Activated T-cell treated with anti-CD3 and anti-CD28 coated beads, Interleukin-2, amount 50 U/mL, for 4 hours (primary cell): ENCODE measurements around the gene LTBP1. TPM values are rescaled to one million over a fixed set of nuclear protein-coding genes. Genes with fewer than 3 reads are reported as not detected.

Experiments
- ATAC-seq, 2 donors: fragments of 200-7000 bp; cut with Tn5 transposase; one replicate each; pipeline ENCODE4 v1.10.0; 2021
- DNase-seq: peaks from one replicate; pipeline ENCODE4 v3.0.0-alpha.2; 2020
- H3K27me3 Mint-ChIP-seq: one replicate; pipeline ENCODE4 v1.8.0; 2021; ENCODE audit warnings: low read depth, mixed read lengths
- H3K36me3 Mint-ChIP-seq: one replicate; pipeline ENCODE4 v1.8.0; 2022; ENCODE audit warnings: mixed read lengths; ENCODE audit not compliant: insufficient read depth
- H3K4me1 Mint-ChIP-seq: one replicate; pipeline ENCODE4 v1.8.0; 2021; ENCODE audit warnings: low read depth, mixed read lengths
- H3K4me3 Mint-ChIP-seq: one replicate; pipeline ENCODE4 v1.8.0; 2021; ENCODE audit warnings: mild to moderate bottlenecking, moderate library complexity, mixed read lengths
- H3K9me3 Mint-ChIP-seq: one replicate; pipeline ENCODE4 v1.8.0; 2021; ENCODE audit warnings: mixed read lengths
- total RNA-seq, 3 donors: library from RNA; stranded (reverse); gene quantifications; one replicate each; pipeline ENCODE4 v1.2.1, GENCODE V29; 2021

Gene LTBP1
- total RNA-seq, 3 donors from 2014 or later, result 0.21 to 0.33 (median 0.22) TPM

DNA sequence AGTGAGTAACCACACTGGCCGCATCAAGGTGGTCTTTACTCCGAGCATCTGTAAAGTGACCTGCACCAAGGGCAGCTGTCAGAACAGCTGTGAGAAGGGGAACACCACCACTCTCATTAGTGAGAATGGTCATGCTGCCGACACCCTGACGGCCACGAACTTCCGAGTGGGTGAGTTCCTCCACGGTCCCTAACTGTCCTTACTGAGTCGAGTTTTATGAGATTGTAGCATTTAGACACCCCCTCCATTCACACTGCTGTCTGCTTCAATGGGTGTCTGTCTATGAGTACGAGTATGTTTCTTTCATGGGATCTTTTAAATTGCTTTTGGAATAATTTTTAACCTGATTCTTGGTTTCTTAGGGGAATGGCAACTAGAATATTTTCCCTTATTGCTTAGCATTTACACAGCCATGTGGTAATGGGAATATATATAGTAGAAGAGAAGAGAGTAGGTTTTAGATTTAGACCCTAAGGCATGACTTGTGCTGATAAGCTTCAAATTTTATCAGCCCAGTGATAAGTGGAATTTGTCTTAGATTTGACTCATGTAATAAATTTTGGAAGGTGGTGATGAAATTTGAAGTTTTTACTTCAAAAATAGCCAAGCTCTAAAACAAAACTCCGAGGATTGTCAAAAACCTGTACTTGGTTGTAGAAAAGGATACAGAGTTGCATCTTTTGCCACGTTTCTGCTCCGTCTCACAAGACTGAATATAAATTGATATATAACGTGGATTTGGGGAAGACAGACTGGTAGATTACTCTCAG lies 188.2 kb downstream of the LTBP1 start:
- Mint-ChIP-seq H3K9me3 (no peaks in the 10 kb centered on the region), H3K4me3 (no peak overlapping the region), H3K4me1 (no peaks in the 10 kb centered on the region), H3K27me3 (peaks cover 3% of the 10 kb centered on the region), H3K36me3 (no peaks in the 10 kb centered on the region)
- ATAC-seq (no peak), DNase-seq (no peak)

DNA sequence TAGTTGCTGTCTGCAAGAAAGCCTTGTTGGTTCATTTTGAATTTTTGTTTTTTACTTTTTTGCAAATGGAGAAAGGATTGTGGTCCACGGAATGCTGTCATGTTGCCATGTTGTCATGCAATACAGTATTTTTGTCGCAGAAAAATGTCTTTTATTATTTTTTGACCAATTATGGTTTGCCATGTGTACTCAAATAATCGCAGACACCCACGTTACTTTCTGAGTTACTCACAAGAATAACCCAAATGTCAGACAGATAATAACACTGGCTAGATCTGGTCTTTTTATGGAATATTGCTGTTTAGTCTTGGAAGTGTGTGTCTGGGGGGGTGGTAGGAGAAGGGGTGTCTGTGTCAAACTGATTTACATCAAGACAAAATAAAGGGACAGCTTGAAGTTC lies 188.9 kb downstream of the LTBP1 start:
- Mint-ChIP-seq H3K36me3 (no peaks in the 10 kb centered on the region), H3K27me3 (peaks cover 3% of the 10 kb centered on the region), H3K9me3 (no peaks in the 10 kb centered on the region), H3K4me1 (no peaks in the 10 kb centered on the region), H3K4me3 (no peak overlapping the region)
- DNase-seq (no peak), ATAC-seq (no peak)

DNA sequence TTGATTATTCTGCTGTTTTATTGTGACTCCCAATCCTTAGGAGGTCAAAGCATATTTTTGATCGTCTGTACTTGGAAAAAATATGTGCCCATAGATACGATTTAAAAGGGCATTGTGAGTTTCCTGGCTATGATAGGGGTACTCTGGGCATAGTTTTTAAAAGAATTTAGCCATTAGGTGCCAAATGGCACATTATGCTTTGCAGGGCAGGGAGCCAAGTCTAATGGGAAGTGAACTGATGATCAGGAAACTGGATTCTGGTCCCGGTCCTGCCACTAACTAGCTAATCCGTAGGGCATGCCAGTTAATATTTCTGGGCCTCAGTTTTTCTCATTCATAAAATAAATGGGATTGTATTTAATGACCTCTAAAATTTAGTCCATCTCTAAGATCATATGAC lies 189.3 kb downstream of the LTBP1 start:
- Mint-ChIP-seq H3K27me3 (peaks cover 3% of the 10 kb centered on the region), H3K36me3 (no peaks in the 10 kb centered on the region), H3K4me1 (no peaks in the 10 kb centered on the region), H3K4me3 (no peak overlapping the region), H3K9me3 (no peaks in the 10 kb centered on the region)
- DNase-seq, result no peak
- no peak for ATAC-seq

DNA sequence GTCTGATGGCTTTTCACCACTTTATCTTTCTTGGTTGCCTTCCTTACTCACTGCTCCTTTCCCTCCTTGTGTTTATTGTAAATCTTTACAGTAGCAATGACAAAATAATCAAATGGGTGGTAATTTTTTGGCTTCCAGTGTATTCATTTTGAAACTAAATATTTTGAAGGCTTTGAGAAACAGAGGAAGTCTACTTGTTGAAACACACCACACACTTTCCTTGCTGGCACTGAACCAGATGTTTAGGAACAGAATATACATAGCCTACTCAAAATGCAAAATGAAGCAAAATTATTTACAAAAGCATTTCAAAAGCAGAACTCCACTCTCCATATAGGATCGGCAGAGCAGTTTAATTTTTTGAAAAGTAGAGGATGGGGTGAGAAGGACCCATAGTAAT lies 189.8 kb downstream of the LTBP1 start:
- H3K9me3 Mint-ChIP-seq, result no peaks in the 10 kb centered on the region
- no peak for DNase-seq
- no peaks in the 10 kb centered on the region for H3K36me3 Mint-ChIP-seq
- H3K4me3 Mint-ChIP-seq, result no peak overlapping the region
- ATAC-seq, result no peak
- no peaks in the 10 kb centered on the region for H3K4me1 Mint-ChIP-seq
- H3K27me3 Mint-ChIP-seq, result peaks cover 5% of the 10 kb centered on the region

DNA sequence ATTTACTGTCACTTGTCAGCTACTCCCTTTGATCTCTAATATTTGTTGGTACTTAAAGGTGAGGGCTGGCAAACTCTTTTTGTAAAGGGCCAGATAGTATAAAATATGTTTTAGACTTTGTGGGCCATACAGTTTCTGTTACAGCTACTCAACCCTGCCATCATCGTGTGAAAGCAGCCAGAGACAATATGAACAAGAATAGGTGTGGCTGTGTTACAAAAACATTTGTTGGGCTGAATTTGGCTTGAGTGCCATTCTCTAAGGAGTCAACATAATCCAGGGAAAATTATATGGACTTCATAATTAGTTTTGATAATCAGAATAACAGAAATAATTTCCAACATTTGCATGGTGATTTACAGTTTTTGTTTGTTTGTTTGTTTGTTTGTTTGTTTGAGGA lies 190.6 kb downstream of the LTBP1 start:
- Mint-ChIP-seq H3K36me3 (no peaks in the 10 kb centered on the region), H3K9me3 (no peaks in the 10 kb centered on the region), H3K27me3 (peaks cover 7% of the 10 kb centered on the region), H3K4me1 (no peaks in the 10 kb centered on the region), H3K4me3 (no peak overlapping the region)
- ATAC-seq (no peak), DNase-seq (no peak)

DNA sequence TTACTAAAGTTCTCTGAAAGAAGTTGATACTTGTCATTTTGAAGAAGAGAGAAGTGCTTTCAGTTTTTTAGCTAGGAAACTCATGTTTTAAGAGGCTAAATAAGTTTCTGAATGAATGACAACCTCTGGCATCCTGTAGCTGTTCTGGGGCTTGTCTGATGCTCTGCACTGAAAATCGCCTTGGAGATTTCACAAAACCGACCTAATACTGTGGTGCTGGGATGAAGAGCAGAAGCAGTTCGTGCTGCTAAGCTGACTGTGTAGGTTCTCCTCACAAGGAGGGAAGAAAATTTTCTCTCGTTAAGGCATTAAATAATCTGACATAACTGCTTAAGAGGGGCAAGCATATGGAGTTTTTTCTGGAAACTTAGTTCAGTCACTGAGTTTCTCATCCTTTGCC lies 193.2 kb downstream of the LTBP1 start:
- Mint-ChIP-seq H3K4me1 (no peaks in the 10 kb centered on the region), H3K9me3 (no peaks in the 10 kb centered on the region), H3K4me3 (no peak overlapping the region), H3K27me3 (peaks cover 7% of the 10 kb centered on the region), H3K36me3 (no peaks in the 10 kb centered on the region)
- DNase-seq (no peak), ATAC-seq (no peak)

DNA sequence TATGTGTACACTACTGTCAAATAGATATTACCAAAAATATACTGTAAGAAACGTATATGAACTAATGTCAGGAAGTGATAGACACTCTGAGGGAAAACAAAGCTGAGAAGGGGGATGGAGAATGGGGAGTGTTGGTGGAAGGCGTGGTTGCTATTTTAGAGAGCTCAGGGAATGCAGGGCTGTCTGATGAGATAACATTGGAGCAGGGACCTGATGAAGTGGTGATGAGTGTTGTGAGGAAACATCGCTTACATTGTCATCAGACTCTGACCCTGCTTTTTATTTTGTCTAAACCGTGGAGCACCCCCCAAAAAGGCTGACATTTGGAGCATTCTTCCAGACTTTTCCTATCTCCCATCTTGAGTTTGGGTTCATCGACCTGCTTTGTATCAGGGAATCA lies 194.7 kb downstream of the LTBP1 start:
- Mint-ChIP-seq H3K4me3 (no peak overlapping the region), H3K4me1 (no peaks in the 10 kb centered on the region), H3K9me3 (no peaks in the 10 kb centered on the region), H3K36me3 (no peaks in the 10 kb centered on the region), H3K27me3 (peaks cover 10% of the 10 kb centered on the region)
- ATAC-seq (no peak), DNase-seq (no peak)

DNA sequence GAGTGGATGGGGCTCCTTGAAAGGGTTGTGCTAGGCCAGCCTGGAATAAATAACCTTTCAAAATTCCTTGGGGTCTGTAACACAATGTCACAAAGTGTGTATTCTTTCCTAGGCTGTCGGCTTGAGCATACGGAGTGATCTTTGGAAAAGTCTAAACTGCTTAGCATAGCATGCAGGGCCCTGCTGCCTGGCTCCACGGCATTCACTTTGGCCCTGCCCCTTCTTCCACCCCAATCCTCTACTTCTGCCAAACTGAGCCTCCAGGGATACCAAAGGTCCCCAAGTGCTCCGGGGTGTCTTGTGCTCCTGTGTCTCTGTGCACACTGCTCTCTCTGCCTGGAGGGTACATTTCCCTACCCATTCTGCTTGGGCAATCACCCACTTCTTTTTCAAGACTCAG lies 196.1 kb downstream of the LTBP1 start:
- Mint-ChIP-seq H3K9me3 (no peaks in the 10 kb centered on the region), H3K4me3 (no peak overlapping the region), H3K36me3 (no peaks in the 10 kb centered on the region), H3K4me1 (no peaks in the 10 kb centered on the region), H3K27me3 (peaks cover 13% of the 10 kb centered on the region)
- ATAC-seq, result no peak
- DNase-seq, result no peak

DNA sequence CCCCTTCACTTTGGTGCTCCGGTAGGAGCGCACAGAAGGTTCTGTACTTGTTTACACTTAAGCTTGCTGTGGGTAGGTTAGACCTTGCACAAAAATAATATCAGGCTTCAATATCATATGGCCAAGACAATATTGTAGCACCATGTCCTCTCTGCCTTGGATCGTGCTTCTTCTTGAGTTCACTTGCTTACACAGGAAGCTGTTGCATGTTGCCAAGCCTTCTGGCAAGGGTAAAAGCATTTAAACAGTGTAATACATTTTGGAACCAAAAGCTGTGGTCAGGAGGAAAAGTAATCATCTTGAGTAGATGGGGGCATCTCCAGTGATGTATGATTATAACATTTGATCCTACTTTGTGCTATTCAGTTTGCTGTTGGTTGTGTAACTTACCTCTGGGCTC lies 197.5 kb downstream of the LTBP1 start:
- Mint-ChIP-seq H3K4me1 (no peaks in the 10 kb centered on the region), H3K36me3 (no peaks in the 10 kb centered on the region), H3K9me3 (no peaks in the 10 kb centered on the region), H3K27me3 (peaks cover 15% of the 10 kb centered on the region), H3K4me3 (no peak overlapping the region)
- no peak for ATAC-seq
- DNase-seq, result no peak

DNA sequence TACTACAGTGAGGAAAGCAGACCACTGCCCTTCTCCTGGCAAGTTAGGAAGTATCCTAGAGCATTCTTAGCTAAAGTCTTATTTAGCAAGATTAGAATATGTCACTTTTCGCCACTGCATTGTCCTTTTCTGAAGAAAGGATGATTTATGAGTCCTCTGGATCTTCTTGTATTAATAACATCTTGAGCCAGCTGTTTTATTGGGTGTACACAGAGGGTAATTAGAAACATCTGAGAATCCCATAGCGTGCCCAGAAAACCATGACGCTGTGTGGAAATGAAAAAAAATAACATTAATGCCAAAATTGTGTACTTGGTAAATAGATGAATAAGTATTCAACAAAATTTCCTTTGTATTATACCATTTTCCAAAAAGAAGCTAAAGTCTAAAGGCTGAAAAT lies 198.7 kb downstream of the LTBP1 start:
- no peak overlapping the region for H3K4me3 Mint-ChIP-seq
- no peaks in the 10 kb centered on the region for H3K9me3 Mint-ChIP-seq
- DNase-seq (no peak), ATAC-seq (no peak)
- no peaks in the 10 kb centered on the region for H3K4me1 Mint-ChIP-seq
- peaks cover 13% of the 10 kb centered on the region for H3K27me3 Mint-ChIP-seq
- no peaks in the 10 kb centered on the region for H3K36me3 Mint-ChIP-seq

DNA sequence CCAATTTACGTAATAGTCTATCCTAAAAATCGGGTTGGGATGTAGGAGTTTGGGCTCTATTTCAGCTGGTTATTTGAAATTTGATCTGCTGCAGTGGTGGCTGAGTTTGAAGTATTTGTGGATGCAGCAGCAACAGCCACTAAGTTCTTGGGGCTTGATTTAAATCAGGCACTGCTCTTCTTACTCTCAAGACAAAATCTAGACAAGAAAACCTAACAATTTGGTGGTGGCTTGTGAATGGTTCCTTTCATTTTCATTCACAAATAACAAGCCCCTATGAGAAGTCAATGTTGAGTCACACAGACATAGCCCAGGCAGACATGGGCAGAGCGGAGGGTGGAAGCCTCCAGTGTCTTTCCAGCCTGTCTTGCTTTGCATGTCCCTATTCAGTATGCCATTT lies 199.3 kb downstream of the LTBP1 start:
- Mint-ChIP-seq H3K36me3 (no peaks in the 10 kb centered on the region), H3K27me3 (peaks cover 13% of the 10 kb centered on the region), H3K4me3 (no peak overlapping the region), H3K4me1 (no peaks in the 10 kb centered on the region), H3K9me3 (no peaks in the 10 kb centered on the region)
- ATAC-seq (no peak), DNase-seq (no peak)

DNA sequence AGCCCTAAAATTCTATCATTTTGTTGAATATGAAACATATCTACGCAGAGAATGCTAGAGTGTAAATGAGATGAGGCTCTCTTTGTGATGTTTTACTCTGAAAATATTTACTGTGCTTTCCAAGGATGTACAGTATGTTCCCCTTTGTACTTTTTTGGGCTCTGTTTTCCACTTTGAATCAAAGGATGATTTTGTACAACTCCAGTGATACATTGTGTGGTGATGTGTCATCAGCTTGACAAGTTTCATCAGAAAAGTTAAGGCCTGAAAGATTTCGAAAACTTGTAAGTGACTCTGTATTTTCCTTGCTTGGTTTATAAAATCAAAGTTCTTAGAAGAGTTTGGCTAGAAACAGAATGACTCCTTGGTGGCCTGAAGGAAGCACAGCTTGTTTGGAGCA lies 206.3 kb downstream of the LTBP1 start:
- Mint-ChIP-seq H3K4me3 (no peak overlapping the region), H3K36me3 (no peaks in the 10 kb centered on the region), H3K27me3 (peaks cover 6% of the 10 kb centered on the region), H3K9me3 (no peaks in the 10 kb centered on the region), H3K4me1 (no peaks in the 10 kb centered on the region)
- no peak for ATAC-seq
- no peak for DNase-seq

DNA sequence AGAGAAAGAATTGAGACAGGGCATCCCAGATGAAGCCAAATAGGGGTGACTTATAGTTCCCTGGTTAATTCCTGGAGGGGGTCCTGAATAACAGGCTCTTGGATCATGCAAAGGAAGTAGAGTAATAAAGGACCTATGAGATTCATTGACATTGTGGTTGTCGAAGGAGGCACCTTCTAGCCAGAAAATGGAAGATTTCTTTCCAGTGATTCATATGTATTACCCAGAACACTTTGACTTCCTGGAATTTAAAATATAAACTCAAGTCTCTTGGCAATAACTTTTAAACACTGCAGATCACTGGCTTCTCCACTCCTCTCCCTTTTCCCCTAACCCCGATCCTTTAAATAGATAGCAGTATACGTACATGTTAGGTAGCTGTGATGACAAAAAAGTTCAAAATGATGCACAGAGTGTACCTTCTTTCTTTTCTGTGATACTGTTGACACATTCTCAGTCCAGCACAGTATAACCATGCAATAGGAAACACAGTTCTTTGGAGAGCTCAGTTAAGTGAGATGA lies 211.8 kb downstream of the LTBP1 start:
- Mint-ChIP-seq H3K36me3 (no peaks in the 10 kb centered on the region), H3K27me3 (no peaks in the 10 kb centered on the region), H3K9me3 (no peaks in the 10 kb centered on the region), H3K4me1 (no peaks in the 10 kb centered on the region), H3K4me3 (no peak overlapping the region)
- peak; percentile 61 to 66 for ATAC-seq
- no peak for DNase-seq

DNA sequence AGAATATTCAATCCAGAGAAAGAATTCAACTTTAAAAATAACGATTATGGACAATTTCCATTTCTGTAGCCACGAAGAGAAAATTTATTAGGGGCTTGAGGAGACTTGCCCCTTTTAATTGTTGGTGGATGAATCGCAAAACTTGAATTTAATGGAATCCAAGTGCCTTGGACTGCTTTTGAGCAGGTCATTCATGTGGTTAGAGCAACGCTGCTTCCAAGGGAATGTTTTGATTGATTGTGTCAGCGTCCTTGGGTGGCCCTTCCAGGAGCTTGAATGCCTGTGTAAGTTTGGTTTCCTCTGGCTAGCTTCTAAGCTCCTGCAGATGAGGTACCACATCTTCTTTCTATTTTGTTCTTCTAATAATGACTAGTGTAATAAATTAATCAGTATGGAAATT lies 213.4 kb downstream of the LTBP1 start:
- Mint-ChIP-seq H3K9me3 (no peaks in the 10 kb centered on the region), H3K4me1 (no peaks in the 10 kb centered on the region), H3K36me3 (no peaks in the 10 kb centered on the region), H3K27me3 (no peaks in the 10 kb centered on the region), H3K4me3 (no peak overlapping the region)
- ATAC-seq, result no peak
- DNase-seq, result no peak

DNA sequence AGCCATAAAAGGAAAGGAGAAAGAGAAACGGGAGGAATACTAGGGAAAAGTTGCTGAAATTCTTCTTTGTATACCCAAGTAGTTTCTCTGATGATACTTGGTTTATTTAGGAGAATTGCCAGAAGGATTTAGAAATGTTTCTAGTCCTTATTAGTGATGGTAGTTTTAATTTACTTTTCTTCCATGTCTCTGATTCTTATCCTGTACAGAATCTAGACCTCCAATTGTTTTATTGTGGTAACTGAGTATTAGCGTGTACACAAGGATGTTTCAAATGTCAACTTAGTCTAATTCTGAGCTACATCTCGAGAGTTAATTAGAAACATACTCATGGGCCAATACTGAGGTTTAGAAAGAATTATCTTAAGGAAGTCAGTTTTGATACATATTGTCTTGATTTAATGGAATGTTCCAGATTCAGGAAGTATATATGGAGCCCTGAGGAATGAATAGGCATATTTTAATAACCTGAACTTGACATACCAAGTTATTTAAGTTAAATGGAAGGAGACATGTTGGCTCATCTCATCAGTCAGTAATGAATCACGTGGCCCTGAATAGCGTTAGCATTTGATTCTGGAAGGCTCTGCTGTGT lies 219.6 kb downstream of the LTBP1 start:
- no peaks in the 10 kb centered on the region for H3K9me3 Mint-ChIP-seq
- no peaks in the 10 kb centered on the region for H3K36me3 Mint-ChIP-seq
- H3K27me3 Mint-ChIP-seq, result peaks cover 10% of the 10 kb centered on the region
- no peaks in the 10 kb centered on the region for H3K4me1 Mint-ChIP-seq
- no peak for ATAC-seq
- H3K4me3 Mint-ChIP-seq, result no peak overlapping the region
- DNase-seq, result no peak
